Trophoblast cell (in vitro differentiated cells and primary cell): ENCODE results near the gene FAM13A.
A peak's percentile ranks its signal among the peaks of the same experiment; 100 is the strongest.

Experiments
- DNase-seq, 2 donors: peaks; one replicate each; pipeline ENCODE4 v3.0.0-alpha.2; 2016
- H2AFZ ChIP-seq: 2 replicates; pipeline ENCODE4 v1.6.1; 2013; ENCODE audit warnings: low read length, moderate library complexity, mild to moderate bottlenecking; ENCODE audit not compliant: insufficient read depth, poor library complexity
- H2AK5ac ChIP-seq: 2 replicates; pipeline ENCODE4 v1.6.1; 2013; ENCODE audit warnings: mild to moderate bottlenecking, low read length
- H2BK120ac ChIP-seq: 2 replicates; pipeline ENCODE4 v1.6.1; 2013; ENCODE audit warnings: low read length, mild to moderate bottlenecking, moderate library complexity; ENCODE audit not compliant: insufficient read depth, poor library complexity
- H2BK12ac ChIP-seq: 2 replicates; pipeline ENCODE4 v1.6.1; 2013; ENCODE audit warnings: mild to moderate bottlenecking, low read length, moderate library complexity
- H2BK5ac ChIP-seq: 2 replicates; pipeline ENCODE4 v1.6.1; 2013; ENCODE audit warnings: low read length, low read depth, moderate library complexity, mild to moderate bottlenecking; ENCODE audit not compliant: poor library complexity
- H3K14ac ChIP-seq: 2 replicates; pipeline ENCODE4 v1.6.1; 2013; ENCODE audit warnings: mild to moderate bottlenecking, low read length
- H3K18ac ChIP-seq: 2 replicates; pipeline ENCODE4 v1.6.1; 2013; ENCODE audit warnings: mild to moderate bottlenecking, low read length
- H3K23ac ChIP-seq: 2 replicates; pipeline ENCODE4 v1.6.1; 2013; ENCODE audit warnings: low read length
- H3K27ac ChIP-seq: 2 replicates; pipeline ENCODE4 v1.5.1; 2013; ENCODE audit warnings: low read depth, mild to moderate bottlenecking, inconsistent platforms, low read length, moderate library complexity
- H3K27me3 ChIP-seq: 2 replicates; pipeline ENCODE4 v1.6.1; 2013; ENCODE audit warnings: inconsistent platforms, mild to moderate bottlenecking, low read length, moderate library complexity; ENCODE audit not compliant: insufficient read depth
- H3K36me3 ChIP-seq, 2 experiments: 1 replicate in 1 of 2; 2 replicates in 1 of 2; pipeline ENCODE4 v1.6.1; 2013; ENCODE audit warnings: low read length in 2 of 2, mild to moderate bottlenecking in 2 of 2, moderate library complexity in 1 of 2; ENCODE audit not compliant: insufficient read depth in 2 of 2, control insufficient read depth in 1 of 2
- H3K4ac ChIP-seq: 2 replicates; pipeline ENCODE4 v1.6.1; 2013; ENCODE audit warnings: low read depth, mild to moderate bottlenecking, low read length, moderate library complexity
- H3K4me1 ChIP-seq, 2 experiments: 1 replicate in 1 of 2; 2 replicates in 1 of 2; pipeline ENCODE4 v1.6.1; 2013; ENCODE audit warnings: low read length in 2 of 2, mild to moderate bottlenecking in 2 of 2, moderate library complexity in 1 of 2; ENCODE audit not compliant: insufficient read depth in 2 of 2, control insufficient read depth in 1 of 2
- H3K4me2 ChIP-seq: 2 replicates; pipeline ENCODE4 v1.6.1; 2013; ENCODE audit warnings: inconsistent platforms, mild to moderate bottlenecking, low read length, moderate library complexity
- H3K4me3 ChIP-seq: 2 replicates; pipeline ENCODE4 v1.5.1; 2013; ENCODE audit warnings: mild to moderate bottlenecking, low read depth, low read length, inconsistent platforms
- H3K79me1 ChIP-seq: one replicate; pipeline ENCODE4 v1.6.1; 2013; ENCODE audit warnings: low read length
- H3K79me2 ChIP-seq: 2 replicates; pipeline ENCODE4 v1.6.1; 2013; ENCODE audit warnings: low read length, mild to moderate bottlenecking; ENCODE audit not compliant: control insufficient read depth, insufficient read depth, poor library complexity
- H3K9ac ChIP-seq: 2 replicates; pipeline ENCODE4 v1.6.1; 2013; ENCODE audit warnings: mild to moderate bottlenecking, low read length
- H3K9me3 ChIP-seq: 2 replicates; pipeline ENCODE4 v1.6.1; 2013; ENCODE audit warnings: low read depth, mild to moderate bottlenecking, control low read depth, inconsistent platforms, low read length; ENCODE audit not compliant: insufficient read depth
- H4K12ac ChIP-seq: 2 replicates; pipeline ENCODE4 v1.6.1; 2013; ENCODE audit warnings: low read depth, mild to moderate bottlenecking, low read length, moderate library complexity
- H4K8ac ChIP-seq: 2 replicates; pipeline ENCODE4 v1.6.1; 2013; ENCODE audit warnings: low read depth, mild to moderate bottlenecking, low read length, moderate library complexity
- H4K91ac ChIP-seq: one replicate; pipeline ENCODE4 v1.6.1; 2013; ENCODE audit warnings: low read depth, mild to moderate bottlenecking, low read length, moderate library complexity
- WGBS: extraction: QIAGEN DNeasy Blood & Tissue Kit; methylation state at CpG from one replicate; pipeline ENCODE4 v1.1.7; 2013; ENCODE audit warnings: missing lambda C conversion rate; ENCODE audit not compliant: insufficient read length, insufficient coverage; ENCODE audit errors: extremely low coverage; 5-methylcytosine and 5-hydroxymethylcytosine counted together

FAM13A gene

GRCh38 chr4:88830598-88830997, 226.4 kb downstream of the FAM13A start:
- Histone ChIP-seq H2BK120ac (no peak overlapping the region), H3K4me1 (no peaks in the 10 kb centered on the region), H3K23ac (no peak overlapping the region), H3K79me2 (no peaks in the 10 kb centered on the region), H3K9me3 (no peaks in the 10 kb centered on the region), H2BK12ac (no peak overlapping the region), H2BK5ac (no peak overlapping the region), H3K27me3 (no peaks in the 10 kb centered on the region), H3K4me3 (no peak overlapping the region), H3K27ac (no peak overlapping the region), H4K91ac (no peak overlapping the region), H3K4ac (no peak overlapping the region), H2AFZ (no peak overlapping the region), H2AK5ac (no peak overlapping the region), H3K9ac (no peak overlapping the region), H3K14ac (no peak overlapping the region), H4K8ac (no peak overlapping the region), H3K18ac (no peak overlapping the region), H3K79me1 (no peaks in the 10 kb centered on the region), H4K12ac (no peak overlapping the region), H3K36me3 (no peaks in the 10 kb centered on the region), H3K4me2 (no peak overlapping the region)
- DNase-seq: no peak
- WGBS: no CpG with 5 or more reads among the region's 2 CpGs

GRCh38 chr4:88828842-88829571, 228.0 kb downstream of the FAM13A start:
- H3K18ac ChIP-seq: no peak overlapping the region
- H3K36me3 ChIP-seq: no peaks in the 10 kb centered on the region
- H4K8ac ChIP-seq: no peak overlapping the region
- H2AFZ ChIP-seq: no peak overlapping the region
- no peak overlapping the region for H3K27ac ChIP-seq
- H2BK120ac ChIP-seq: no peak overlapping the region
- no peak overlapping the region for H3K4ac ChIP-seq
- no peak overlapping the region for H3K4me2 ChIP-seq
- H3K4me1 ChIP-seq: no peaks in the 10 kb centered on the region
- H3K27me3 ChIP-seq: no peaks in the 10 kb centered on the region
- no peaks in the 10 kb centered on the region for H3K79me2 ChIP-seq
- H3K9me3 ChIP-seq: no peaks in the 10 kb centered on the region
- no peak overlapping the region for H2BK12ac ChIP-seq
- H2BK5ac ChIP-seq: no peak overlapping the region
- DNase-seq: peak in 1 of 2 donors; percentile 10
- H3K9ac ChIP-seq: no peak overlapping the region
- no peak overlapping the region for H4K12ac ChIP-seq
- no peak overlapping the region for H3K23ac ChIP-seq
- no peak overlapping the region for H2AK5ac ChIP-seq
- no peak overlapping the region for H3K14ac ChIP-seq
- no CpG with 5 or more reads among the region's 1 CpG for WGBS
- no peak overlapping the region for H4K91ac ChIP-seq
- H3K79me1 ChIP-seq: no peaks in the 10 kb centered on the region
- no peak overlapping the region for H3K4me3 ChIP-seq

GRCh38 chr4:88827442-88827841, 229.5 kb downstream of the FAM13A start:
- no peak overlapping the region for H4K12ac ChIP-seq

GRCh38 chr4:88826771-88827170, 230.2 kb downstream of the FAM13A start:
- H2AK5ac ChIP-seq: no peak overlapping the region
- no peak overlapping the region for H3K9ac ChIP-seq
- no peak overlapping the region for H3K23ac ChIP-seq
- WGBS: no CpG with 5 or more reads among the region's 2 CpGs
- H3K4me1 ChIP-seq: peaks cover 0 to 6% of the 10 kb centered on the region in 2 experiments
- no peak overlapping the region for H3K14ac ChIP-seq
- H2AFZ ChIP-seq: no peak overlapping the region
- H4K8ac ChIP-seq: no peak overlapping the region
- H3K36me3 ChIP-seq: no peaks in the 10 kb centered on the region
- no peak overlapping the region for H2BK12ac ChIP-seq
- no peak overlapping the region for H3K4me3 ChIP-seq
- no peak overlapping the region for H4K12ac ChIP-seq
- H3K79me2 ChIP-seq: no peaks in the 10 kb centered on the region
- H3K27me3 ChIP-seq: no peaks in the 10 kb centered on the region
- no peak overlapping the region for H2BK120ac ChIP-seq
- no peak for DNase-seq
- H4K91ac ChIP-seq: no peak overlapping the region
- H3K79me1 ChIP-seq: peaks cover 2% of the 10 kb centered on the region
- no peaks in the 10 kb centered on the region for H3K9me3 ChIP-seq
- no peak overlapping the region for H3K4ac ChIP-seq
- no peak overlapping the region for H2BK5ac ChIP-seq
- no peak overlapping the region for H3K4me2 ChIP-seq
- no peak overlapping the region for H3K18ac ChIP-seq
- H3K27ac ChIP-seq: no peak overlapping the region

More at GRCh38 chr4:88827442-88827841, 229.5 kb downstream of the FAM13A start:
- WGBS: no CpG with 5 or more reads among the region's 2 CpGs
- DNase-seq: peak in 1 of 2 donors; percentile 55
- Histone ChIP-seq H3K79me2 (no peaks in the 10 kb centered on the region), H3K9me3 (no peaks in the 10 kb centered on the region), H4K8ac (no peak overlapping the region), H2BK120ac (no peak overlapping the region), H2BK5ac (no peak overlapping the region), H3K27ac (no peak overlapping the region), H2BK12ac (no peak overlapping the region), H3K4me2 (no peak overlapping the region), H3K36me3 (no peaks in the 10 kb centered on the region), H2AFZ (no peak overlapping the region), H4K91ac (no peak overlapping the region), H2AK5ac (no peak overlapping the region), H3K79me1 (peaks cover 2% of the 10 kb centered on the region), H3K9ac (no peak overlapping the region), H3K4ac (no peak overlapping the region), H3K4me3 (no peak overlapping the region), H3K18ac (no peak overlapping the region), H3K23ac (no peak overlapping the region), H3K4me1 (peaks cover 0 to 6% of the 10 kb centered on the region in 2 experiments), H3K27me3 (no peaks in the 10 kb centered on the region), H3K14ac (no peak overlapping the region)
